Measurements from ENCODE around the gene TBL2. TPM values are rescaled to one million over a fixed set of nuclear protein-coding genes. Genes with fewer than 3 reads are reported as not detected.
A peak's percentile ranks its signal among the peaks of the same experiment; 100 is the strongest.

TBL2 gene
- total and polyA plus RNA-seq, 10 of the 15 experiments (the other 5 are each of a cell fraction or from before 2014, with no cell fraction given): 1.1 to 49.7 (median 26.7) TPM

DNA sequence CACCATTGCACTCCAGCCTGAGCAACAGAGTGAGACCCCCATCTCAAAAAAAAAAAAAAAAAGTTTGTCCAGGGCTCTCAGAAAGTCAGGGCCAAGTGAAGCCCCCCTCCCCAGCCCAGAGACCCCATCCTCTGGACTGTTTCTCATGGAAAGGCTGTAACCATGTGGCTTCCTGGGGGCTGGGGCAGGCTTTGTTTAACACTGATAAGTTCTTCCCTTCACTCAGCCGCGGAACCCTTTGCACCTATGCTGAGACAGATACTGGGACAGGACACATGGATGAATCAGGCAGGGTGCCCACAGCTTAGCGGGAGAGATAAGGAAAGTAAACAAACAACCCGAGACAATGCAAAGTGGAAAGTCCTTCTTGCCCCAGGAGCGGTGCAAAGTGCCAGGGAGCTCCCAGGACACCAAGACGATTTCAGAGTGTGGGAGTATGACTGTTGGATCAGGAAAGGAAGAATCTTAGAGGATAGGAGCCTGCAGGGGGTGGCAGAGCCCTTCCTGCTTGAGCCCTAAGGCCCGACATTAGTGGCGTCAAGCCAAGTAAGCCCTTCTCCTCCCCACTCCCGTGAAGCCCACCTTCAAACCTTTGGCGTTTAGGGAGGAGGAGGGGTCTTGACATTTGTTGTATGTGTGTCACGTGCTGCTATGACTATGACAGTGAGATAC, 34.4 kb upstream of the TBL2 start:
- Histone ChIP-seq H3K4me1 (ENCODE audit: control insufficient read depth, insufficient read depth, low read length) (no peaks in the 10 kb centered on the region), H4K20me1 (ENCODE audit: control insufficient read depth, insufficient read depth) (no peaks in the 10 kb centered on the region), H3K36me3 (ENCODE audit: control insufficient read depth in 2 of 2, insufficient read depth in 2 of 2, low read length in 1 of 2) (no peaks in the 10 kb centered on the region), H3K27me3 (replicated peaks in 1 of 2; ENCODE audit: control insufficient read depth in 2 of 2, insufficient read depth in 2 of 2, low read length in 1 of 2) (no peaks in the 10 kb centered on the region; a peak in 2 of 4 replicates), H3K4me2 (ENCODE audit: control insufficient read depth, insufficient read depth) (no peak overlapping the region), H2AFZ (ENCODE audit: control insufficient read depth, low read depth, low read length) (no peak overlapping the region), H3K27ac (ENCODE audit: control insufficient read depth, insufficient read depth) (no peak overlapping the region), H3K9ac (ENCODE audit: control insufficient read depth, insufficient read depth, low read length) (no peak overlapping the region), H3K79me2 (ENCODE audit: control insufficient read depth, insufficient read depth, low read length) (no peaks in the 10 kb centered on the region), H3K9me3 (replicated peaks; ENCODE audit: control insufficient read depth, insufficient read depth, low read length) (no peaks in the 10 kb centered on the region), H3K4me3 (no peak overlapping the region)
- no TSS peak for BruUV-seq (replicated peaks)
- in situ Hi-C loops (cut with MboI) (no loop called here), intact Hi-C loops (cut with micrococcal nuclease; ENCODE audit: unreplicated experiment) (loop anchor here (5.0 kb wide), 1 partner anchor 55 kb away; the partner anchor contains the start of gene VPS37D)
- FAIRE-seq: no peak
- POLR2A ChIA-PET: no interaction called here
- SMC1A ChIA-PET (ENCODE audit: uncharacterized antibody, unreplicated experiment): no interaction called here
- CTCF ChIA-PET: interaction anchor here (1.8 kb wide), 1 partner anchor 113 kb away, joined by 4 read pairs; no protein-coding TSS in a partner anchor
- no peak for DNase-seq (ENCODE audit: low read depth, low spot score)
- 10% methylated on average over 11 of the region's 11 CpGs for WGBS (ENCODE audit: insufficient coverage, insufficient replicate concordance, low lambda C conversion rate, missing lambda C conversion rate)
- TF ChIP-seq TCF12 (IDR thresholded peaks at IDR 0.05; ENCODE audit: low read depth, low read length) (no peak), ZSCAN29 (IDR thresholded peaks at IDR 0.05) (no peak), RAD21 (IDR thresholded peaks at IDR 0.05; ENCODE audit: insufficient read depth, low read depth, low read length) (peak; percentile 6; the same call in 1 of the 2 replicates), NFYA (IDR thresholded peaks at IDR 0.05; ENCODE audit: borderline replicate concordance, low read depth, low read length) (no peak)
- TF ChIP-seq, protein P1, sequence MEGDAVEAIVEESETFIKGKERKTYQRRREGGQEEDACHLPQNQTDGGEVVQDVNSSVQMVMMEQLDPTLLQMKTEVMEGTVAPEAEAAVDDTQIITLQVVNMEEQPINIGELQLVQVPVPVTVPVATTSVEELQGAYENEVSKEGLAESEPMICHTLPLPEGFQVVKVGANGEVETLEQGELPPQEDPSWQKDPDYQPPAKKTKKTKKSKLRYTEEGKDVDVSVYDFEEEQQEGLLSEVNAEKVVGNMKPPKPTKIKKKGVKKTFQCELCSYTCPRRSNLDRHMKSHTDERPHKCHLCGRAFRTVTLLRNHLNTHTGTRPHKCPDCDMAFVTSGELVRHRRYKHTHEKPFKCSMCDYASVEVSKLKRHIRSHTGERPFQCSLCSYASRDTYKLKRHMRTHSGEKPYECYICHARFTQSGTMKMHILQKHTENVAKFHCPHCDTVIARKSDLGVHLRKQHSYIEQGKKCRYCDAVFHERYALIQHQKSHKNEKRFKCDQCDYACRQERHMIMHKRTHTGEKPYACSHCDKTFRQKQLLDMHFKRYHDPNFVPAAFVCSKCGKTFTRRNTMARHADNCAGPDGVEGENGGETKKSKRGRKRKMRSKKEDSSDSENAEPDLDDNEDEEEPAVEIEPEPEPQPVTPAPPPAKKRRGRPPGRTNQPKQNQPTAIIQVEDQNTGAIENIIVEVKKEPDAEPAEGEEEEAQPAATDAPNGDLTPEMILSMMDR (IDR thresholded peaks at IDR 0.05 in 2 of 3, conservative IDR thresholded peaks at IDR 0.05 in 1 of 3; ENCODE audit: control insufficient read depth in 2 of 3, extremely low read depth in 1 of 3, insufficient read depth in 1 of 3, low read depth in 3 of 3, low read length in 3 of 3): peak in 1 of 3 experiments; percentile 10; a peak in 1 of 6 replicates
- TF ChIP-seq, protein P2, sequence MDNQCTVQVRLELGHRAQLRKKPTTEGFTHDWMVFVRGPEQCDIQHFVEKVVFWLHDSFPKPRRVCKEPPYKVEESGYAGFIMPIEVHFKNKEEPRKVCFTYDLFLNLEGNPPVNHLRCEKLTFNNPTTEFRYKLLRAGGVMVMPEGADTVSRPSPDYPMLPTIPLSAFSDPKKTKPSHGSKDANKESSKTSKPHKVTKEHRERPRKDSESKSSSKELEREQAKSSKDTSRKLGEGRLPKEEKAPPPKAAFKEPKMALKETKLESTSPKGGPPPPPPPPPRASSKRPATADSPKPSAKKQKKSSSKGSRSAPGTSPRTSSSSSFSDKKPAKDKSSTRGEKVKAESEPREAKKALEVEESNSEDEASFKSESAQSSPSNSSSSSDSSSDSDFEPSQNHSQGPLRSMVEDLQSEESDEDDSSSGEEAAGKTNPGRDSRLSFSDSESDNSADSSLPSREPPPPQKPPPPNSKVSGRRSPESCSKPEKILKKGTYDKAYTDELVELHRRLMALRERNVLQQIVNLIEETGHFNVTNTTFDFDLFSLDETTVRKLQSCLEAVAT (IDR thresholded peaks at IDR 0.05): peak; percentile 27; the same call in 1 of the 2 replicates
- RAD21 ChIA-PET (ENCODE audit: unreplicated experiment): no interaction called here
- ATAC-seq: no peak; the same call in 2 of the 3 replicates

Measured in GM12878 (cell line).